GM19468 (cell line): Measurements from ENCODE around the gene TUBGCP6.
"Not testable (repeated sequence)": the region's sequence is repeated elsewhere in the genome, so short reads cannot be mapped to it uniquely, and the experiment has no call there.

Experiments used
- ATAC-seq: cut with Tn5 transposase; IDR thresholded peaks from one replicate; pipeline ENCODE4 v1.9.1; 2021; ENCODE audit warnings: mild to moderate bottlenecking, moderate library complexity, moderate number of reproducible peaks; ENCODE audit not compliant: unreplicated experiment; ENCODE audit errors: extremely low read depth

TUBGCP6 gene

DNA sequence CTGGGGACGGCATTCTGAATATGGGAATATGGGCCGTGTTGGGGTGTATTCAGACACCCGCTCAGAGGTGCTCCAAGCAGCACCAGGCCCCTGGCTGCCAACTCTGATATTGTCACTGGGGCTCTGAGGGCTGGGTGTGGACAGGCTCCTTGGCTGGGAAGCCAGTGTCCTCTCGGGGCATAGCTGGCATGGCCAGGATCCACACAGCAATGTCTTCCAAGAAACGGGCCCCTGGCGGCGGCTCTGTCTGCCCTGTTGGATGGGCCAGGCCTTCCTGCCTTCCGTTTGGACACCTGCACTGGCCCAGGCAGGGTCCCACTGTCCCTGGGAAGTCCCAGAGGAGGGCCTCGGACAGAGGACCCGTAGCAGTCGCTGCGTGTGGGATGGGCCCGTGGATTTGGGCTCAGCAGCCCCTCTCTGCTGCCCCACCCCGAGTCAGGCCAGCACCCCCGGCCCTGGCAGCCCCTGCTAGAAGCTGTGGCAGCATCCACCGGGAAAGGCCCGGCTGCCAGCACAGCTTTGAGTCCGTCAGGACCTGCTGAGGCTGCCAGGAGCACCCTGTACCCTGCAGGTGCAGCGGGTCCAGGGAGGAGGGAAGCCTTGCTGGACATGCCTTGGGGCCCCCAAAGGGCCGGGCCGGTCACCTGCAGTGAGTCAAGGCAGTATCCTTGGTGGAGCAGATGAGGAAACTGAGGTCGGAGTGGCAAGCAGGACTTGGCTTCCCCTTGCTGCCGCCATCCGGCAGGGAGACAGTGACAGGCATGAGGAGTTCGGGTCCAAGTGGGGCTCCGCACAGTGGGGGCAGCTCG, 70.2 kb downstream of the TUBGCP6 start:
- ATAC-seq = no peak

DNA sequence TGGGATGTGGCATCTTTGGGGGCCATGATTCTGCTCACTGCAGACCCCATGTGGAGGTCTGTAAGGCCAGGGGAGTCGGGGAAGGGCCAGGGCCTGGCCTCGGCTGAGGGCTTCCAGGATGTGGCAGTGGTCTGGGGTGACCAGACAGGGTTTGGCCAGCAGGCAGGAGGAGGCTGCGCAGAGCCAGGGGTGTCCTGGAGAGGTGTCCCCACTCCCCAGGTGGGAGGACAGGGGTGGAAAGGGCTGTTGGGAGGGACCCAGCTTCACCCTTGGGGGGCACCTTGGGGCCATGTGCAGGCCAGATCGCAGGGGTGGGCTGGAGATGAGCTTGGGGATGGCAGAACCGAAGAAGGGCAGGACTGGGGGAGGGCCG, 70.9 kb downstream of the TUBGCP6 start:
- no peak for ATAC-seq

GRCh38 chr22:50173311-50173982, 71.4 kb downstream of the TUBGCP6 start:
- no peak for ATAC-seq

GRCh38 chr22:50171965-50172421, 72.8 kb downstream of the TUBGCP6 start:
- ATAC-seq = no peak

GRCh38 chr22:50171319-50171964, 73.4 kb downstream of the TUBGCP6 start:
- no peak for ATAC-seq

GRCh38 chr22:50170453-50171318, 74.1 kb downstream of the TUBGCP6 start, which contains the start of gene PANX2:
Gene PANX2, plus strand, starts transcription at chr22:50170731. Its CDS starts 0 bp downstream, at chr22:50170731.
- no peak for ATAC-seq

GRCh38 chr22:50169774-50170341, 75.0 kb downstream of the TUBGCP6 start:
- ATAC-seq = no peak

DNA sequence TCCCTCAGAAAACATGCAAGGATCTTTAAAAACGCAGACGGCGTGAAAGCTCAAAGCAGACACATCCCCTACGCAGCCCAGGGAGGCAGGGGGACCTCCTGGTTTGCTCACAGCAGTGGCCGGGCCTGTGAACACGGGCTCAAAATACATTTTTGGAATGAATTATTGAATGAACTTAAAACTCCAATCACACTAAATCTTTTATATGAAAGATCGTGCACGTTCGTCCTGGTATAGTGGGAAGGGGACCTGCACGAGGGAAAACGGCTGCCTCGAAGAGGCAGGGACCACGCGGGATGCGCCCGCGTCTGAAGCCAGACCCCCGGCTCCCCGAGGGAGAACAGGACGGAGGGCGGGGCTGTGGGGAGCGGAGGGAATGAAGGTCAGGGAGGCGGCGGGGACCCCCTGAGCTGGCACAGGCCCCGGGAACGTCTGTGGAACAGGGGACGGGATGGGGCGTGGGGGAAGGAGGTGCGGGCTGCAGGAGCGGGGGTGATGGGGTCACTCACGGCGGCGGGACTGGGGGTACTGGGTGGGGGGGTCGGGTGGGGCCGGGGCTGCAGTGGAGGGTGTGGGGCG, 75.6 kb downstream of the TUBGCP6 start:
- no peak for ATAC-seq

DNA sequence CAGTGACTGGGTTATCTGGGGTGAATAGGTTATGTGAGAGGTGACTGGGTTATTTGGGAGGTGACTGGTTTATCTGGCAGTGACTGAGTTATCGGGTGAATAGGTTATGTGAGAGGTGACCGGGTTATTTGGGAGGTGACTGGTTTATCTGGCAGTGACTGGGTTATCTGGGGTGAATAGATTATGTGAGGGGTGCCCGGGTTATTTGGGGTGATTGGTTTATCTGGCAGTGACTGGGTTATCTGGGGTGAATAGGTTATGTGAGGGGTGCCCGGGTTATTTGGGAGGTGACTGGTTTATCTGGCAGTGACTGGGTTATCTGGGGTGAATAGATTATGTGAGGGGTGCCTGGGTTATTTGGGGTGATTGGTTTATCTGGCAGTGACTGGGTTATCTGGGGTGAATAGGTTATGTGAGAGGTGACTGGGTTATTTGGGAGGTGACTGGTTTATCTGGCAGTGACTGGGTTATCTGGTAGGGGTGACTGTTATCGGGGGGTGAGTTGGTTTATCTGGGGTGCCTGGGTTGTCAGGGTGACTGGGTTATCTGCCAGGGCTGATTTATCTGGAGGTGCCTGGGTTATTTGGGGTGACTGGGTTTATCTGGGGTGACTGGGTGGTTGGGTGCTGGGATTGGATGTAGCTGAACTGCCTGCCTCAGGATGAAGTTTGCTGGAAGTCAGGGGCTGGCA, 76.2 kb downstream of the TUBGCP6 start:
- not testable (repeated sequence) for ATAC-seq

- no peak for ATAC-seq
These were observed 76.9 kb downstream of the TUBGCP6 start for GRCh38 chr22:50167689-50168489.
